Activated CD8-positive, alpha-beta memory T cell treated with anti-CD3 and anti-CD28 coated beads, Interleukin-2, amount 50 U/mL, for 48 hours (primary cell): Measurements from ENCODE around the gene TBC1D17.
A peak's percentile ranks its signal among the peaks of the same experiment; 100 is the strongest.
"Not testable (repeated sequence)": the region's sequence is repeated elsewhere in the genome, so short reads cannot be mapped to it uniquely, and the experiment has no call there.

Source experiments
- DNase-seq: peaks from one replicate; pipeline ENCODE4 v3.0.0-alpha.2; 2020

TBC1D17 gene

GRCh38 chr19:49924004-49924880, 46.7 kb downstream of the TBC1D17 start:
- DNase-seq: no peak

GRCh38 chr19:49924881-49925210, 47.3 kb downstream of the TBC1D17 start:
- DNase-seq: not testable (repeated sequence)

GRCh38 chr19:49925486-49925885, 48.0 kb downstream of the TBC1D17 start:
- no peak for DNase-seq

GRCh38 chr19:49926515-49926914, 49.0 kb downstream of the TBC1D17 start:
- no peak for DNase-seq

- DNase-seq: no peak
These were observed 50.2 kb downstream of the TBC1D17 start for GRCh38 chr19:49927526-49928264.

GRCh38 chr19:49929121-49929610, 51.7 kb downstream of the TBC1D17 start, which contains the start of the genes ATF5 and NUP62:
Gene ATF5 (plus strand): TSS chr19:49929205. CDS start chr19:49930851, 1,646 bp downstream.
Gene NUP62 (minus strand): TSS chr19:49929504. CDS start chr19:49909807, 19,697 bp downstream.
- peak; percentile 99 for DNase-seq

- DNase-seq: peak; percentile 93
These were observed 52.3 kb downstream of the TBC1D17 start for GRCh38 chr19:49929611-49930482.

GRCh38 chr19:49930483-49931011, 53.0 kb downstream of the TBC1D17 start:
- DNase-seq: no peak

GRCh38 chr19:49931293-49932040, 54.0 kb downstream of the TBC1D17 start:
- no peak for DNase-seq

GRCh38 chr19:49932041-49932451, 54.5 kb downstream of the TBC1D17 start:
- DNase-seq: no peak

- DNase-seq: no peak
These were observed 55.2 kb downstream of the TBC1D17 start for GRCh38 chr19:49932731-49933131.

- no peak for DNase-seq
These were observed 56.1 kb downstream of the TBC1D17 start for GRCh38 chr19:49933643-49934042.

GRCh38 chr19:49936549-49936948, 59.0 kb downstream of the TBC1D17 start:
- no peak for DNase-seq

GRCh38 chr19:49937750-49938381, 60.4 kb downstream of the TBC1D17 start:
- peak; percentile 98 for DNase-seq
